Tibial nerve (tissue), 4 donors: Measurements from ENCODE around the gene SMTNL2. TPM values are rescaled to one million over a fixed set of nuclear protein-coding genes. Genes with fewer than 3 reads are reported as not detected.

Experiments used
- DNase-seq, 2 donors: peaks; one replicate each; pipeline ENCODE4 v3.0.0-alpha.2; 2019; ENCODE audit warnings: low spot score in 2 of 2
- H3K27ac ChIP-seq, 4 donors: fragments of 200-600 bp; sonication (generic) in 3 of 4; one replicate each; pipeline ENCODE4 v1.5.1; 2017 to 2019; ENCODE audit warnings: mild to moderate bottlenecking in 1 of 4
- H3K27me3 ChIP-seq, 2 donors: fragments of 200-600 bp; sonication (generic) in 1 of 2; one replicate each; pipeline versions ENCODE4 v1.5.1 to v1.6.0; 2017 to 2019
- H3K36me3 ChIP-seq, 3 donors: fragments of 200-600 bp; sonication (generic); one replicate each; pipeline ENCODE4 v1.5.1; 2018 to 2019
- H3K4me1 ChIP-seq, 4 donors: fragments of 200-600 bp; sonication (generic) in 3 of 4; one replicate each; pipeline ENCODE4 v1.5.1; 2017 to 2019
- H3K4me3 ChIP-seq, 4 donors: fragments of 200-600 bp; sonication (generic) in 3 of 4; one replicate each; pipeline ENCODE4 v1.5.1; 2017 to 2019; ENCODE audit warnings: mild to moderate bottlenecking in 1 of 4, moderate library complexity in 1 of 4
- H3K9me3 ChIP-seq, 4 donors: fragments of 200-600 bp; sonication (generic) in 3 of 4; one replicate each; pipeline ENCODE4 v1.5.1; 2017 to 2019
- EP300 ChIP-seq, 2 donors: sonication (generic); formaldehyde crosslinking; IDR thresholded peaks; one replicate each; pipeline ENCODE4 v1.6.1; 2017; ENCODE audit warnings: antibody characterized with exemption in 2 of 2, mild to moderate bottlenecking in 1 of 2
- POLR2A ChIP-seq, 2 donors: fragments of 450-650 bp; IDR thresholded peaks; one replicate each; pipeline ENCODE4 v1.6.1; 2017; ENCODE audit warnings: antibody characterized with exemption in 2 of 2, mild to moderate bottlenecking in 2 of 2, moderate library complexity in 2 of 2
- WGBS, 2 donors: methylation state at CpG; one replicate each; pipeline ENCODE4 v1.1.5; 2018; 5-methylcytosine and 5-hydroxymethylcytosine counted together
- total RNA-seq, 4 donors: library from RNA; depleted of rRNA; stranded (reverse); fragments of >200 nt; gene quantifications; one replicate each; pipeline ENCODE4 v1.1.0, GENCODE V29; 2016
- TF ChIP-seq, protein P1 (sequence below), 5 experiments: fragments of 200-600 bp in 3 of 5; fragments of 450-650 bp in 2 of 5; sonication (generic) in 3 of 5; IDR thresholded peaks; one replicate each; pipeline ENCODE4 v1.5.1; 2016 to 2019; ENCODE audit warnings: antibody characterized with exemption in 5 of 5, mild to moderate bottlenecking in 3 of 5, moderate library complexity in 2 of 5

SMTNL2 gene
- total RNA-seq, 4 donors from 2014 or later, result 1.5 to 8.2 (median 4.4) TPM

DNA sequence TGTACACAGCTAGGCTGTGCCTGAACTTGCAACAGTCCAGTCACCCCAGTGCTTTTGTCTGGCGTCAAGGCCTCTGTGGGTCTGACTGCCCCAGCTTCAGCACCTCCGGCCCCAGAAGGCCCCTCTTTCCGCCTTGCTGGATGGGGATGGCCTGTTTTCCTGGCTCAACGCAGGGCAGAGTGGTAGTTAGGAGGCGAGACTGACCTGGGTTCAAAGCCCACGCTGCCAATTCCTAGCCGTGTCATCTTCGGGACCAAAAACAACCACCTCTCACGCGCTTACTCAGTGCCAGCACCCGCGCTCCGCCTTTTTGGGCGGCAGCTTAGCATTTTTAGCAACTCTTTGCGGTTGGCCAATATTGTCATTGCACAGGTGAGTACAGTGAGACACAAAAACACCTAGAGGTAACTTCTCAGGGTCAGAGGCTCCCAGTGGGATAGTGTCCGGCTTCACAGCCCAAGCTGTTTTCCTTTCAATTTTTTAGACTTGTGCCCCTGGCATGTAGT lies 33.7 kb upstream of the SMTNL2 start:
- TF ChIP-seq EP300 (IDR thresholded peaks at IDR 0.05), result no peak
- TF ChIP-seq, protein P1, sequence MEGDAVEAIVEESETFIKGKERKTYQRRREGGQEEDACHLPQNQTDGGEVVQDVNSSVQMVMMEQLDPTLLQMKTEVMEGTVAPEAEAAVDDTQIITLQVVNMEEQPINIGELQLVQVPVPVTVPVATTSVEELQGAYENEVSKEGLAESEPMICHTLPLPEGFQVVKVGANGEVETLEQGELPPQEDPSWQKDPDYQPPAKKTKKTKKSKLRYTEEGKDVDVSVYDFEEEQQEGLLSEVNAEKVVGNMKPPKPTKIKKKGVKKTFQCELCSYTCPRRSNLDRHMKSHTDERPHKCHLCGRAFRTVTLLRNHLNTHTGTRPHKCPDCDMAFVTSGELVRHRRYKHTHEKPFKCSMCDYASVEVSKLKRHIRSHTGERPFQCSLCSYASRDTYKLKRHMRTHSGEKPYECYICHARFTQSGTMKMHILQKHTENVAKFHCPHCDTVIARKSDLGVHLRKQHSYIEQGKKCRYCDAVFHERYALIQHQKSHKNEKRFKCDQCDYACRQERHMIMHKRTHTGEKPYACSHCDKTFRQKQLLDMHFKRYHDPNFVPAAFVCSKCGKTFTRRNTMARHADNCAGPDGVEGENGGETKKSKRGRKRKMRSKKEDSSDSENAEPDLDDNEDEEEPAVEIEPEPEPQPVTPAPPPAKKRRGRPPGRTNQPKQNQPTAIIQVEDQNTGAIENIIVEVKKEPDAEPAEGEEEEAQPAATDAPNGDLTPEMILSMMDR (IDR thresholded peaks at IDR 0.05), result no peak
- TF ChIP-seq POLR2A (IDR thresholded peaks at IDR 0.05), result no peak
- peaks cover 0 to 85% (median 32%) of the 10 kb centered on the region in 3 donors for H3K36me3 ChIP-seq
- no peak overlapping the region for H3K27ac ChIP-seq
- H3K27me3 ChIP-seq, result no peaks in the 10 kb centered on the region
- H3K9me3 ChIP-seq, result no peaks in the 10 kb centered on the region
- no peak for DNase-seq
- 93 to 99% methylated on average over 12 to 16 of the region's 16 CpGs for WGBS, 2 donors
- H3K4me1 ChIP-seq, result peaks cover 0 to 15% (median 10%) of the 10 kb centered on the region in 4 donors
- no peak overlapping the region for H3K4me3 ChIP-seq

DNA sequence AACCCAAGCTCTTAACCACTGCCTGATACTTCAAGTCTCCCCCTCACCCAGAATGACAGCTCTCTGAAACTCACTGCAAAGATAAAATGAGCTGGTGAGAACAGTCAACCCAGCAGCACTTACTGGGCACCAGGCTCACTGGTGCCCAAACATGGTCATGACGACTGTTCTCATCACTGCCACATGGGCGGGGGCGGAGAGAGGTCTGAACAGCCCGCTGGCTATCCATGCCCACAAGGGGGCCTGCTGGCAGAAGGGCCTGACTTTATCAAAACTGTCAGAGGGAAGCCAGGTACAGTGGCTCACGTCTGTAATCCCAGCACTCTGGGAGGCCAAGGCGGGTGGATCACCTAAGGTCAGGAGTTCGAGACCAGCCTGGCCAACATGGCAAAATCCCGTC lies 33.2 kb upstream of the SMTNL2 start:
- WGBS, 2 donors, result 81 to 84% methylated on average over 8 of the region's 8 CpGs
- H3K36me3 ChIP-seq, result peaks cover 0 to 80% (median 32%) of the 10 kb centered on the region in 3 donors

DNA sequence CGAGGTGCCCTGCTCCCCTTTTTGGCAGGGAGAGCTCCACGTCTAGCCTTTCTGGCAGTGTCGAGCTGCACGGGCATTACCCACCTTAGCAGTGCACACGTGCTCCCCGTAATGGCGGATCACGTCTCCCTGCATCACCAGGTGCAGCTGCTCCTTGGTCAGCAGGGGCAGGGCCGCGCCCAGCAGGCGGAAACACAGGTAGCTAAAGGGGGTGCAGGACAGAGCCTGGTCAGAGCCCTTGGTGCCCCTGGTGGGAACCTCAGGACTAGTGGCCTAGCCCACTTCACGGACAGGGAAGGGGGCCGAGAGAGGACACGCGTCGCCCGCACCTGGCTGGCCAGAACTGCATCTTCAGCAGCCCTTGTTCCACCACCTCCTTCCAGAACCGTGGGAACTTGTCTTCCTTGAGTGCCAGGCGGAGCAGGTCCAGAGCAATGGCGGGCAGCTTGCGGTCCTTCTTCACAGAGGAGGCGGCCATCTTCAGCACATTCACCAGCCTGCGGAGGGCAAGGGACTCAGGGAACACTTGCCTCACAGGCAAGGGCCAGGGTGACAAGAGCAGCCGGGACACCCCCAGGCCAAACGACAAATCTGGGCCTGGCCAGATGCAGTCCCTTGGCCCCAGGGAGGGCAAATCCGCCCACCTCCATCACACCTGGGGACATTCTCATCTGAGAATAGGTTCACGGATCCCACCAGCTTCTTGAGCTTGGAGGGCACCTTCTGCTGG lies 32.4 kb upstream of the SMTNL2 start:
- no peak for DNase-seq
- Histone ChIP-seq H3K4me1 (peaks cover 0 to 24% (median 16%) of the 10 kb centered on the region in 4 donors), H3K9me3 (no peaks in the 10 kb centered on the region), H3K27me3 (no peaks in the 10 kb centered on the region), H3K27ac (no peak overlapping the region), H3K4me3 (no peak overlapping the region), H3K36me3 (peaks cover 0 to 71% (median 32%) of the 10 kb centered on the region in 3 donors)
- WGBS, 2 donors, result 93 to 95% methylated on average over 18 to 24 of the region's 27 CpGs
- TF ChIP-seq EP300 (IDR thresholded peaks at IDR 0.05) (no peak), POLR2A (IDR thresholded peaks at IDR 0.05) (no peak)
- TF ChIP-seq, protein P1 (IDR thresholded peaks at IDR 0.05), result no peak

More for the DNA sequence above, 33.2 kb upstream of the SMTNL2 start:
- H3K9me3 ChIP-seq, result no peaks in the 10 kb centered on the region
- no peak overlapping the region for H3K4me3 ChIP-seq
- no peak overlapping the region for H3K27ac ChIP-seq
- no peaks in the 10 kb centered on the region for H3K27me3 ChIP-seq
- TF ChIP-seq POLR2A (IDR thresholded peaks at IDR 0.05) (no peak), EP300 (IDR thresholded peaks at IDR 0.05) (no peak)
- TF ChIP-seq, protein P1 (IDR thresholded peaks at IDR 0.05), result no peak
- peaks cover 0 to 21% (median 15%) of the 10 kb centered on the region in 4 donors for H3K4me1 ChIP-seq
- DNase-seq, result no peak

DNA sequence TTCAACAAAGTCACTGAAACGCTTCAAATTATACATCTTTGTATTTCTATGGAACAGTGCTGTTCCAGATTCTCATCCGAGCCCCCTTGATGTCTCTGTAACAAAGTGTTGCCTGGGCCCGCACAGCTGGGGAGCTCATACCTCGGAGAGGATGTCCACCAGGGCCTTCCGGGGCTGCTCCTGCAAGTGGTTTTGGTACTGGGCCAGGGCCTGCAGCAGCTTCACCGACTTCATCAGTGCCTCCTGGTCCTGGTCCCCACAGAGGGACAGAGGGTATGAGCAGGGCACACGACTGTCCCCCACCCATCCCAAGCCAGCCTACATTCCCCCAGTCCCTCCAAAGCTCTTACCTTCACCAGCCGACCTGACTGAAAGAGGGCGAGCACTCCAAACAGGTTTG lies 30.7 kb upstream of the SMTNL2 start:
- Histone ChIP-seq H3K27ac (no peak overlapping the region), H3K36me3 (peaks cover 0 to 54% (median 22%) of the 10 kb centered on the region in 3 donors), H3K4me3 (peak overlapping the region in 1 of 4 donors; percentile 93), H3K9me3 (no peaks in the 10 kb centered on the region), H3K4me1 (peaks cover 0 to 24% (median 16%) of the 10 kb centered on the region in 4 donors), H3K27me3 (no peaks in the 10 kb centered on the region)
- 77 to 85% methylated on average over 9 of the region's 9 CpGs for WGBS, 2 donors
- TF ChIP-seq, protein P1 (IDR thresholded peaks at IDR 0.05), result no peak
- no peak for TF ChIP-seq EP300 (IDR thresholded peaks at IDR 0.05)
- no peak for TF ChIP-seq POLR2A (IDR thresholded peaks at IDR 0.05)
- no peak for DNase-seq

DNA sequence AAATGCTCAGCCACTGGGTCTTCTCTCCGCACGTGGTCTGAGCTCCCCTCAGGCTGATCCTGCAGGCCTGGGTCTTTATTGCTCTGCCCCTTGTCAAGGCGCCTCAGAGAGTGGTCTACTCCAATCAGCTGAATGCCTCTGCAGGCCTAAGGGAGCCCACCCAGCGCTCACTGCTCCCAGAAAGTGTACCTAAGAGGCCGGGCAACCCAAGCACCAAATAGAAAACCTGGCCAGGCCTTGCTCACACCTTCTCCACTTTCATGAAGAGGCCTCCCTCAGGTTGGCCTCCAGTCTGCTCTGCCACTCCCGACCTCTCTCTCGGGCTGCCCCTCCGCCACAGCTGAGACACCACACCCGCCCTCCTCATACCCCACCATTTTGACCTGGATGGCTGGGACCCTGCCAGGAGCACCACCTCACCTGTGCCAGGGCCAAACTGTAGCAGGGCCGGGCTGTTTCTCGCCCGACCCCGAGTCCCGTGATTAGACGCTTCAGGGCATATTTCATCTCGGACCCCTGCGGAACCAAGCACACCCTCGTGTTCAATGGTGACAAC lies 29.8 kb upstream of the SMTNL2 start:
- Histone ChIP-seq H3K4me1 (peaks cover 0 to 24% (median 16%) of the 10 kb centered on the region in 4 donors), H3K9me3 (no peaks in the 10 kb centered on the region), H3K27me3 (no peaks in the 10 kb centered on the region), H3K27ac (peak overlapping the region in 3 of 4 donors; percentile 83 to 86 (median 84)), H3K4me3 (peak overlapping the region; percentile 79 to 96 (median 92)), H3K36me3 (peaks cover 0 to 46% (median 14%) of the 10 kb centered on the region in 3 donors)
- DNase-seq, result no peak
- WGBS, 2 donors, result 17 to 25% methylated on average over 8 to 16 of the region's 18 CpGs
- TF ChIP-seq, protein P1 (IDR thresholded peaks at IDR 0.05), result no peak
- TF ChIP-seq EP300 (IDR thresholded peaks at IDR 0.05) (no peak), POLR2A (IDR thresholded peaks at IDR 0.05) (no peak)
